GM03348 (cell line): ENCODE data around the gene UCN3.
"Not testable (repeated sequence)": the region's sequence is repeated elsewhere in the genome, so short reads cannot be mapped to it uniquely, and the experiment has no call there.

Source experiments
- DNase-seq: peaks from one replicate; pipeline ENCODE4 v3.0.0; 2012; ENCODE audit warnings: low spot score

The UCN3 gene

DNA sequence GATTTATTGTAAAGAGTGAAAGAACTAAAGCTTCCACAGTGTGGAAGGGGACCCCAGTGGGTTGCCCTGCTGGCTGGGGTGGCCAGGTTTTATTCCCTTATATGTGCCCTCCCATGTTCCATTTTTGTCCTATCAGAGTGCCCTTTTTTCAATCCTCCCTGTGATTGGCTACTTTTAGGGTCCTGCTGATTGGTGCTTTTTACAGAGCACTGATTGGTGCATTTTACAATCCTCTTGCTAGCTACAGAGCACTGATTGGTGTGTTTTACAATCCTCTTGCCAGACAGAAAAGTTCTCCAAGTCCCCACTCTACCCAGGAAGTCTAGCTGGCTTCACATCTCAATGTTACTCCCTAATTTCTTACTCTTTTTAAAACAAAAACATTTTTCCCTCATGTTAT lies 46.0 kb downstream of the UCN3 start:
- not testable (repeated sequence) for DNase-seq

DNA sequence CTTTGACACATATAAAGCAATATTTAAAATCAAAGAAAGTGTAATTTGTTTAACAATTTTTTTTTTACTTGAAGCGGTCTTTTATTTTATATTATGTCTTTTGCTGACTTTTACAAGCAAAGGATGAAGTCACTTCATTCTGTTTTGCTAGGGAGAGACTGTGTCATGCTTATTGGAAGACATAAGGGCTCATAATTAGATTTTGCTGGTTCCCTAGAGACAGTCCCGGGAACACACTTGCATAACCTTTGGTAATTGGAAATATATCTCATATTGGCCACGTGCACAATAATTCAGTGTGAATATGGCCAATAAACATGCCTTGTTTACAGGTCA lies 47.1 kb downstream of the UCN3 start:
- DNase-seq = no peak

DNA sequence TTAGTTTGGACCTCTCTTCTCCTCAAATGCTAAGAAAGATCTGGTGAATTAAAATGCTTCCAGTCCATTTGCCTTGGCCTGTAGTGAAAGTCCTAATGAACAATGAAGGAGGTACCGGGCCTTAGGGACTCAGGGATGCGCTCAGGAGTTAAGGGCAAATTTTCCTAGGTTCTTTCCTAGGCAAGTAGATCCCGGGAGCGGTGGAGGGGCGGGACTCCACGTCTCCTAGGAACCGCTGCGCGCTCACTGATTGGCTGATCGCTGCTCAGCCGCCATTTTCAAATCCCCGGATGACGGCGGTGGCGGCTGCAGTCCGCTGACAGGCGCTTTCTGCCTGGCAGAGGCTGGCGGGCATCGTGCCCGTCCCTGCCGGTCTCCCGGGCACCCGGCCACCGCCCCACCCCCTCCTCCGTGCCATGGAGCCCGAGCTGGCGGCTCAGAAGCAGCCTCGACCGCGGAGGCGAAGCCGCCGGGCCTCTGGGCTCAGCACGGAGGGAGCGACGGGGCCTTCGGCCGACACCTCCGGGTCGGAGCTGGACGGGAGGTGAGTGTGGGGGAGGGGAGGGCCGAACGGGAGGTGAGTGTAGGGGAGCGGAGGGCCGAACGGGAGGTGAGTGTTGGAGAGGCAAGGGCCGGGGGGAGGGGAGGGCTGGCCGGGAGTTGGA lies 47.6 kb downstream of the UCN3 start, which contains the start of gene NET1:
Gene NET1 (plus strand): TSS at position 281 of the 665 bp plus-strand sequence. CDS start 136 bp downstream, at position 417.
- peak; percentile 98 for DNase-seq

DNA sequence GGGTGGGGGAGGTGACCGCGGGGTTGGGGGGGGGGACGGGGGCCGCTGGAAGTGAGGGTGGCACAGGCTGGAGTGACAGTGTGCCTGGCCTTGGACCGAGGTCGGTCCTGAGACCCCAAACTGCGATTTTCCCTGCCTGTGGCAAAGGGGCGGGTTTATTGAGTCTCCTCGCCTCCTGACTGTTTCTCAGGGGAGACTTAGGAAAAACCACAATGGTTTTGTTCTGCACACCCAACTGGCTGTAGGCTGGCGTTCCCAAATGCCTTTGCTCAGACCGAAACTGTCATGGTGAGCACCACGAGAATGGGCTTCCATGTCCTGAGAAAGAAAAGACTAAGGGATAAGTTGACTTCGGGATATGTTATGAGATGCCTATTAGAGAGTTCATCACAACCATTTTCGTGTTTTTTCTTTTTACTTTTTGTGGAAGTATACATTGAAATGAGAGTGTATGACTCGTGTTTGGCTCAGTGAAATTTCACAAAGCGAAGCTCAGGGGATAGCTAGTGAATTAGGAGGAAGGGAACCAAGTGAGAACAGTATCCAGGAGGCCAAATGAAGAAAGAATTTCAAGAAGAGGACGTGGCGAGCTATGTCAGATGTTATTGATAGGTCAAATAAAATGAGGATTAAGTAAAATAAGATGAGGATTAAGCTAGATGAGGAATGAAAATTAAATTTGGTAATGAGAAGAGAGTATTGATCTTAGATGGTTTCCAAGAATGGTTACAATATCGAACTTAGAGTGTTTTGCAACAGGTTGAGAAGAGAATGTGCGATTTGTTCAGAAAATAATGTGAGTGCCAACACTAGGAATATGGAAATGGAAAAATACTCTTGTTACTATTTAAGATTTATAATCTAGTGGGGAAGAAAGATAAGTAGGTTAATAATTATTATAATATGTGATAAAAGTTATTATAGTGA lies 48.5 kb downstream of the UCN3 start:
- DNase-seq = peak; percentile 52

DNA sequence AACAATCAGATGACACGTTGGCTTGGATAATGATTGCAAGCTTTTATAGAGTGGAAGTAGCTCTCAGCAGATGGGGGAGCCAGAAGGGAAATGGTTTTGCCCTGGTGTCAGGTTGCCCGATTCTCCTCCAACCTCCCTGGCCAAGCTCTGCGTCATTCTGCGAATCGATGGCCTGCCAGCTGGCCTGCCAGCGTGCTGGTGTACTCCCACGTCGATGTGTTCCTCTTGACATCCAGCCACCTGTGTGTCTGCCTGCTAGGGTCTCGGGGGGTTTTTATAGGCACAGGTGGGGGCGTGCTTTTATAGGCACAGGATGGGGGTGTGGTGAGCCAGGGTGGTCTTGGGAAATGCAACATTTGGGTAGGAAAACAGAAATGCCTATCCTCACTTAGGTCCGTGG lies 52.2 kb downstream of the UCN3 start:
- DNase-seq = no peak

DNA sequence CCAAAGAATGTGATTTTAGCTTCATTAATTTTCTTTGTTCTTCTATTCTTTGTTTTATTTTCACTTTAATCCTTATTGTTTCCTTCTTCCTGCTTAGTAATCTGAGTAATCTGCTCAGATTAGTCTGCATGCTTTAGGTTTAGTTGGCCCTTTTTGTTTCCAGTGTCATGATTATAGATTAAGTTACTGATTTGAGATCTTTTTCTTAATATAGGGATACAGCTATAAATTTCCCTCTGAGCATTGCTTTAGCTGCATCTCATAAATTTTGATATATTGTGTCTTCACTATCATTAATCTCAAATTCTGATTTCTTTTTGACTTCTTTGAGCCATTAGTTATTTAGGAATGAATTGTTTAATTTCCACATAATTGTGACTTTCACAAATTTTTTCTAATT lies 53.8 kb downstream of the UCN3 start:
- no peak for DNase-seq

DNA sequence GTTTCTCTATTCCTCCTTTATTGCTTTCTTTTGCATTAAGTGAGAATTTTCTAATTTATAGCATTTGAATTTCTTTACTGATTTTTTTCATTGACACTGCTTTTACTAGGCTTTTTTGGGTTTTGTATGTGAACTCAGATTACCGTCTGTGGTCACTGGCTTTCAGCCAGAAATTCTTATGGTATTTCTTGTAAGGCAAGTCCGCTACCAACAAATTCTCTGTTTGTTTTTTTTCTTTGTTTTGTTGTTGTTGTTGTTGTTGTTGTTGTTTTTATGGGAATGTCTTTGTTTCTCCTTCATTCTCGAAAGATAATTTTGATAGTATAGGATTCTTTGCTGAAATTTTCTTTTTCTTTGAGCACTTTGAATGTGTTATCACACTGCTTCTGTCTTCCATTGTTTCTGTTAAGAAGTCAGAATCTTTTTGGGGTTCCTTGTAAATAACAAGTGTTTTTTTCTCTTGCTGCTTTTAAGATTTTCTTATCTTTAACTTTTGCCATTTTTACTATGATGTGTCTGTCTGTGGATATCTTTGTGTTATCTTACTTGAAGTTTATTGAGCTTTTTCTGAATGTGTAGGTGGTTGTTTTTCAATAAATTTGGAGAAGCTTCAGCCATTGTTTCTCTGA lies 54.8 kb downstream of the UCN3 start:
- no peak for DNase-seq

DNA sequence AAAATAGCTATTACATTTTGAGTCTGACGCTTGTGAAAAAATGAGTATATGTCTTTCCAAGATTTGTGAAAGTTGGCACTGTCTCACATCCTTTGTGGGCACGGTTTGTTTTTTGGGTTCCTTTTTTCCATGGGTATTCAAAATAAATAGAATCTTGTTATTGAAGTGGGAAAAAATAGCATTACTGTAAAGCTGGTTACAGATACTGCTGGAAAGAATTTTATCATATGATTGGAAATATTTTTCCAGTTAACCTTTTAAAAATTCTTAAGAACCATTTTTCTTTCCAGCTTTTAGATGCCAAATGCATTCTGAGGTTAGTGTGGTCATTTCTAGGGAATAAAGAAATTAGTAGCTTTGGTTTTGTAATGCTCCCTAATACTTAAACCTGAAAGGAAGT lies 59.0 kb downstream of the UCN3 start:
- peak; percentile 15 for DNase-seq
